Sigmoid colon (tissue), 3 donors: ENCODE data around the gene SNCAIP.

Experiments
- CTCF ChIP-seq, 4 experiments: fragments of 450-650 bp in 3 of 4; fragments of 200-600 bp in 1 of 4; IDR thresholded peaks; one replicate each; pipeline ENCODE4 v1.5.1; 2016 to 2019; ENCODE audit warnings: antibody characterized with exemption in 4 of 4, mild to moderate bottlenecking in 3 of 4, moderate library complexity in 2 of 4
- POLR2A ChIP-seq, 2 donors: fragments of 450-650 bp; IDR thresholded peaks; one replicate each; pipeline ENCODE4 v1.6.1; 2016; ENCODE audit warnings: antibody characterized with exemption in 2 of 2, mild to moderate bottlenecking in 2 of 2, moderate library complexity in 2 of 2

GRCh38 chr5:122412966-122413365, 100.9 kb downstream of the SNCAIP start:
- no peak for TF ChIP-seq CTCF (IDR thresholded peaks at IDR 0.05)
- no peak for TF ChIP-seq POLR2A (IDR thresholded peaks at IDR 0.05)
